Hematopoietic multipotent progenitor cell treated with erythropoietin and hydrocortisone succinate and interleukin-3 and kit ligand, for 6 days (in vitro differentiated cells): ENCODE measurements around the gene RFC4.
"Not testable (repeated sequence)": the region's sequence is repeated elsewhere in the genome, so short reads cannot be mapped to it uniquely, and the experiment has no call there.

Experiments used
- DNase-seq: peaks from one replicate; pipeline ENCODE4 v3.0.0-alpha.2; 2015

Gene RFC4

DNA sequence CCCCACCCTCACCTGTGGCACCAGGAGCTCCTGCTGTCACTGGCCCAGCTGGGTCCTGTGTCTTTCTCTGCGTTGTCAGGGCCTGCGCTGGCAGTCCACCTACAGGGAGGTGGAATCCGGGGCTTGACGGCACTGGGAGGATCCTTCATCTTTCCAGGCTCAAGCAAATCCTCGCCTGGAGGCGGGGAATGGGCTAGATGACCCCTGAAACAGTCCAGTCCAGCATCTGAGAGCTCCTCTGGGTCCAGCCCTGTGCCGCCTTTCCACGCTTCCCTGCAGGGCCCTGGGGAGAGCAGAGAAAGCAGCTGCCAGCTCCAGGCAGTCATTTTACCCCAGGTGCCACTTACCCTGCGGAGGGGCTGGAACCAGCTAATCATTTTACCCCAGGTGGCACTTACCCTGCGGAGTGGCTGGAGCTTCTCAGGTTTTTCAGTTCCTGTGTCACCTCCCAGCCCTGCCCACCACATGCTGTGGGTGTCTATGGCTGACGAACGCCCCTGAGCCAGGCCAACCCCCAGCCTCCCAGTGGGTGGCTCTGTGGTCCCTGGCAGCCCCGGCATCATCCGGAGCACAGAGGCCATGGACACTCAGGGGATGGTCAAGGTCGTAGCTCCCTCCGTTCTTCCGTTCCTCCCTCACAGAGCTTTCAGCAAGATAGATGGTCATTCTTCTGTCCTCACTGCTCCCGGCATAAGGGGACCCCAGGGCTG, 18.3 kb upstream of the RFC4 start:
- no peak for DNase-seq

DNA sequence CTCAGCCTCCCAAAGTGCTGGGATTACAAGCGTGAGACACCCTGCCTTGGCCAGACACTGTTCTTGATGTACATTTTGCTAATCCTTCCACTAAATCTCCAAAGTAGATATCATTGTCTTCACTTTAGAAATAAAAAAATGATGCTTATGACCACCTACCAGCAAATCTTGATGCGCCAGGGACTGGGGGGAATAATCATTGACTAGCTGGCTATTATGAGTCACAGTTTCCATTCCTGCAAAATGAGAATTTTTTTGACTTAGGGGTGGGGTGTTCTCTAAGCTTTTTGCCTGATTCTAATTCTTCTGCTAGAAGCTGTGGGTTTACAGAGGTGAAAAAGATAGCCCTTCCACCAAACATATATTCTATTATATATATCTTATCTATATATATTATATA, 17.1 kb upstream of the RFC4 start:
- DNase-seq: peak; percentile 51

DNA sequence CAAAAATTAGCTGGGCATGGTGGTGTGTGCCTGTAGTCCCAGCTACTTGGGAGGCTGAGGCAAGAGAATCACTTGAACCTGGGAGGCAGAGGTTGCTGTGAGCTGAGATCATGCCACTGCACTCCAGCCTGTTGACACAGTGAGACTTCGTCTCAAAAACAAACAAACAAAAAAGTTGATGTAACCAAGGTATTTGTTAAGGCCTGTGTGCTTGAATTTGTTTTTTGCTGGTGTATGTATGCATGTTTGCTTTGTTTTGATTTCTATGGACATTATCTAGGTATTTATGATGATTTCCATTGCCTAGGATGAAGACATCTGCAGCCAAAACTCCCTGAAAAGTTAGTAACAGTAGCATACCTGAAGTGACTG, 16.1 kb upstream of the RFC4 start:
- DNase-seq: not testable (repeated sequence)

DNA sequence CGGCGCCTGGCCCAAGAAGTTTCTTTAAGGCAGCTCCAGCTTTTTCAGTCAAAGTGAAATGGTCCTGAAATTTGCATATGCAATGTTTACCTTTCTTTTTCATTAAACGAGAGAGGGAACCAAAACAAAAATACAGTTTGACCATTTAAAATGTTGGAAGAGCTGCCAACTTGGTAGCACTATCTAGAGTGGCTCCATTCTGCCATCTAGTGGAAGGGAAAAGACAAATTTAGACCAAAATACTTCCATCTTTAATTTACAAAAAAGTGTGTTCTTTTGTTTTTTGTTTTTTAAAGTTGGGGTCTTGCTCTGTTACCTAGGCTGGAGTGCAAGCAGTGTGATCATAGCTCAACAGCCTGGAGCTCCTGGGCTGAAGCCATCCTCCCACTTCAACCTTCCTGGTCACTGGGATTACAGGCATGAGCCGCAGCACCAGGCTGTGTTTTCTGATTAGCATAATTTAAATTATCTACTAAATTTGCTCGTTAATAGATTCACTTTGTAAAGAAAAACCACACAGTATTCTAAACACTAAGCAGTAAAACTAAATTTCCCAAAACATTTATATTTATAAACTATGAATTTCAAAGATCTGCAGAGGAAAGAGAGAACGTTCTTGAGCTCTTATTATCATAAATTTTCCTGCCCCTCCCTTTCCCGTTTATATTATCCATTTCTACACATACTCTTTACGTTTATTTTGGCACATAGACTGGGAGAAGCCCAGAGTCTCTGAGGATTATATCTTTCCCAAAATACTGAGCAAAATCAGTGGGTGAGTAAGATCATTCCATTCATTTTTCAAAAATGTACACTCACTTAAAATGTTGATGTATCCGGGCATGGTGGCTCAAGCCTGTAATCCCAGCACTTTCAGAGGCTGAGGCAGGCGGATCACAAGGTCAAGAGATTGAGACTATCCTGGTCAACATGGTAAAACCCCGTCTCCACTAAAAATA, 15.4 kb upstream of the RFC4 start:
- DNase-seq: peak; percentile 90

DNA sequence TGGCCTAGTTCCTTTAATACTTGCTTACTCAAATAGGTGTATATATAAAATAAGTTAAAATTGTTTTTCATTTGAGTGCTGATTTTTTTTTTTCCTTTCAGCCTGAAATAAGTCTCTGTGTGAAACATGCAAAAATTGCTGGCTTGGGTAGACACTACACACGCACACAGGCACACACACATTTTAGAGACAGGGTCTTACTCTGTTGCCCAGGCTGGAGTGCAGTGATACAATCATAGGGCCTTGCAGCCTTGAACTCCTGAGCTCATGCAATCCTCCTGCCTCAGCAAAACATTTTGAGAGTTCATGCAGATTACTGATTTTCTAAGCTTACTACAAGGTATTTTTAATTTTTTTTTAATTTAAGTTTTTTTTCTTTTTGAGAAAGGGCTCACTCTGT, 12.7 kb upstream of the RFC4 start:
- DNase-seq: no peak

DNA sequence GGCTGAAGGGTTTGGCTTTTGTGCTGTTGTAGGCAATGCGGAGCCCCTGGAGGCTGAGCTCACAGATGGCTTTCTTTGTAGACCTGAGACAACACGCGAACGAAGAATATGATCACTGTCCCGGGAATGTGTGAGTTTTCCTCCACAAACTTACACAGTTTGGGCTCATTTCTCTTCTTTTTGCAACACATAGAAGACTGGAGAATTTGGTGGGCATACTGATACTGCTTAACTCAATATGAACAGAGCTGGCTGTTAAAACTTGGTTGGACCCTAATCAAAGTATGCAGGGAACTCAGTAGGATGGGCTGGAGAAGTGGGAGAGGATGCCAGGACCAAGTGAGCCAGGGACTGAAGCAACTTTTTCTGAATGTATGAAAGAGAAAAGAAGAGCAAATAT, 12.2 kb upstream of the RFC4 start:
- DNase-seq: no peak

DNA sequence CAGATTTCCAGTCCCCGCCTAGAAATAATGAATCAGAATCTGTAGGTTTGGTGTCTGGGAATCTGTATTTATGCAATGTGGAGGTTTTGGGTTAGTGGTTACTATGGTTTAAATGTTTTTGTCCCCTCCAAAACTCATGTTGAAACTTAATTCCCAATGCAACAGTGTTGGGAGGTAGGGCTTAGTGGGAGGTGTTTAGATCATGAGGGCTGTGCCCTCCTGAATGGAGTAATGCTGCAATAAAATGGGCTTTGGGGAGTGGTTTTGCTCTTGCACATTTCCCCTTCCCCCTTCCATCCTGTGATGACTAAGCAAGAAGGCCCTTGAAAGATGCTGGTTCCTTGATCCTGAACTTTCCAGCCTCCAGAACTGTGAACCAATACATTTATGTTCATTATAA, 9.2 kb upstream of the RFC4 start:
- DNase-seq: peak; percentile 37

DNA sequence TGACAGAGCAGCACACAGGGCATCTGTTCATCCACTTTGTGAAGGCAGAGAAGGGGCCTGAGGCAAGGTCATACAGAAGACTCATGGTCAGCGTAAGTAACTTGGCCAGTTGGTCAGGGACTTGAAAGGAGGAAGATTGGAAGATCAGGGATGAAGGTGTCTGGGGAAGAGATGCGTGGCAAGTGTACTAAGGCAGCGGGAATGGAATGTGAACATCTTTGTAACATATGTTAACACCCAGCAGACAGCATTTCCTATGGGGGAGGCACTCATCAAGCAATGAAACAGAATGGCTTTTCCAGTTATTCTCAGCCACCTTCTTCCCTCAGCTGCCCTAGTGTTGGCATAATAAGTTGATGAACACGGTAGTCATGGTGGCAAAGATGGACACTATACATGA, 7.8 kb upstream of the RFC4 start:
- no peak for DNase-seq

DNA sequence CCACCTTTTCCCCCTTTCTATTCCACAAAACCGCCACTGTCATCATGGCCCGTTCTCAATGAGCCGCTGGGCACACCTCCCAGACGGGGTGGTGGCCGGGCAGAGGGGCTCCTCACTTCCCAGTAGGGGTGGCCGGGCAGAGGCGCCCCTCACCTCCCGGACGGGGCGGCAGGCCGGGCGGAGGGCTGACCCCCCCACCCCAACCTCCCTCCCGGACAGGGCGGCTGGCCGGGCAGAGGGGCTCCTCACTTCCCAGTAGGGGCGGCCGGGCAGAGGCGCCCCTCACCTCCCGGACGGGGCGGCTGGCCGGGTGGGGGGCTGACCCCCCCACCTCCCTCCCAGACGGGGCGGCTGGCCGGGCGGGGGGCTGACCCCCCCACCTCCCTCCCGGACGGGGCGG, 5.0 kb upstream of the RFC4 start:
- not testable (repeated sequence) for DNase-seq

DNA sequence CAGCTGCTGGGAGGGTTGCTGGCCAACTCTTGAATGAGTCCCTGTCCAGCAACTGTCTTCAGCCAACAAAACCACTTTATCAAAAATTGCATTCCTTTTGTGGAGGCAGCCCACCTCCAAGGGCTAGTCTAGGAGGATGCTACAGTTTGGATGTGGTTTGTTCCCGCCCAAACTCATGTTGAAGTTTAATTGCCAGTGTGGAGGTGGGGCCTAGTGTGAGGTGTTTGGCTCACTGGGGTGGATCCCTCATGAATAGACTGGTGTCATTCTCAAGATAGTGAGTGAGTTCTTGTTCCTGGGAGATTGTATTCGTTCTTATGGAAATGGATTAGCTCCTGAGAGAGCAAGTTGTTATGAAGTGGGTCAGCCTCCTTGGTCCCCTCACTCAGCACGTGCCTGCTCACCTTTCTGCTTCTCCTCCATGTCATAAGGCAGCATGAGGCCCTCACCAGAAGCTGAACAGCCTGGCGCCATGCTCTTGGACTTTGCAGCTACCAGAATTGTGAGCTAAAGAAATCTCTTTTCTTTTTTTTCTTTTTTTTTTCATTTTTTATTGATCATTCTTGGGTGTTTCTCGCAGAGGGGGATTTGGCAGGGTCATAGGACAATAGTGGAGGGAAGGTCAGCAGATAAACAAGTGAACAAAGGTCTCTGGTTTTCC, 4.2 kb upstream of the RFC4 start:
- DNase-seq: peak; percentile 80

DNA sequence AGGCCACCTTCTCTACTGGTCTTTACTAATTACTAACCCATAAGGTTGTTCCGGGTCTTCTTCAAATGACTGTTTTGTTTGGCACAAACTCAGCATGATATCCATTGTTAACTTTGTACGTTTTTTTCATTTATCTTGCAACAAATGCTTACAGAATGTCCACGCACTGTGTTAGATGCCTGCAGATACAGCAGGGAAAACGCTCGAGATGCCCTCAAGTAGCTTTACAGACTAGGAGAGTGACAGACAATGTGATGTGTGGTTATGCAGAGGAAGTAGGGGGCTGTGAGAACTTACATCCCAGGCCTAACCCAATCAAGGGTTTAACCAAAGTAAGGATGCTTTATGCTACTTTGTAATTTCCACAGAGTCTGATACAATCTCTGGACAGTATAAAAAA, 949 bp upstream of the RFC4 start:
- DNase-seq: peak; percentile 56

DNA sequence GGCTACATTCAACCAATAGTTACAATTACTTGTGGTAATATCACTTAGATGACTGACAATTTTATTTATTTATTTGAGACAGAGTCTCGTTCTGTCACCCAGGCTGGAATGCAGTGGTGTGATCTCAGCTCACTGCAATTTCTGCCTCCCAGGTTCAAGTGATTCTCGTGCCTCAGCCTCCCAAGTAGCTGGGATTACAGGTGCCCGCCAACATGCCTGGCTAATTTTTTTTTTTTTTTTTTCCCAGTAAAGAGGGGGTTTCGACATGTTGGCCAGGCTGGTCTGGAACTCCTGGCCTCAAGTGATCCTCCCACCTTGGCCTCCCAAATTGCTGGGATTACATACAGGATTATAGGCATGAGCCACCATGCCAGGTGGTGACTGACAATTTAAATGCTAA, 2.8 kb downstream of the RFC4 start:
- not testable (repeated sequence) for DNase-seq

DNA sequence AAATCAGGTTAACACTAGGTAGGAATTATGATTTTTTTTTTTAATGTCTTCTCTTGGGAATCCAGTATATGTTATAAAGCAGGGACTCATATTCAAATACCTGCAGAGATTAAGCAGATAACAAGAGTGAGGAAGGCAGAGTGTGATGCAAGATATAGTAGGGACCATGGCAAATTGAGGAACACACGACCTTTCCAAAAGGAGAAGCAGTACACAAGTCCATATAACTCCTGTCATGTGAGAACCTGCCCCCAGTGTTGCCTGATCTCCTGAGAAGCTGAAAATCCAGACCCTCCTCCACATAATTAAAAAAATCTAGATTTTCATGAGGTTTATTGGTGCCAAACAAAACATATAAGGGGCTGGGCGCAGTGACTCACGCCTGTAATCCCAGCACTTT, 3.6 kb downstream of the RFC4 start:
- DNase-seq: no peak

DNA sequence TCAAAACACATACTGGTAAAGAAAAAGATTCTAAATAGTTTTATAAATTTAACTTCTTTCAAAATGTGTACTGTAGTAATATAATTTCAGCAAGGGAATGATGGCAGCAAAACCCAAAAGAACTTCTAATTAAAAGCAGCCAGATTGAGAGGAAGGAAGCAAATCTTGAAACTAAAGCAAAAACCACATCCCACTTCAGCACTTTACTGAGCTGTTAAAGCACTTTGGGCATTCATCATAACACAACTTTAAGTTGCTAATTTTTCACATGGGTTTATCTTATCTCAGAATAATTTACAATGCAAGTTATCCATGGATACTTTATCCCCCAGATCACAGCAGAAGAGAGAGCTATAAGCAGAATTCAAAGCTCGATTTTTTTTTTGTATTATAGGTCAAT, 6.0 kb downstream of the RFC4 start:
- no peak for DNase-seq

DNA sequence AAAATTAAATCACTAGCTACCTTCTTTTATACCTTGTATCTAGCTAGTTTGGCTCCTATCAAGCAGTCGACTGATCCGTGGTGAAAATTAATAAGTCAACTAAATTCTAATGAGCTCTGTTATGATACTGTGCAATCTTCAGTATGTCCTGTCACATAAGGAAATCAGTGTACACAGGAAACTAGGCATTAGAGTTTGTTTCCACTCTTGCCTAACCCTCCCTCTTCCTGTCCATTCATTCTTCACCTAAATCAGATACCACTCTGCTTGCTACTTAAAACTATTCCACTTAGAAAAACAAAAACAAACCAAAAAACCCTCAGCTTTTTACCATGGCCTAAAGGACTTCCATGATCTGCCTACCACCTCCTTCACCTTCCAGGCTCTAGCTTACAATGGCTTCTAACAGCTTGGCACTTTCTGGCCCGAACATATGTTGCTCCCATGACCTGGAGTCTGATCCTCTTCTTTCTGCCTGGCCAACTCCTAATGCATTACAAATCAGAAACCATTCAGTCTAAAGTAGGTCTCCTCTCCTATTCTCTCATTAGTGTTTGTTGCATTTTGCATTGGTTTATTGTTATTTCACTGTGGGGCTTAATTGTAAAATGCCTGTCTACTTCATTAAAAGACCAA, 7.9 kb downstream of the RFC4 start:
- no peak for DNase-seq

DNA sequence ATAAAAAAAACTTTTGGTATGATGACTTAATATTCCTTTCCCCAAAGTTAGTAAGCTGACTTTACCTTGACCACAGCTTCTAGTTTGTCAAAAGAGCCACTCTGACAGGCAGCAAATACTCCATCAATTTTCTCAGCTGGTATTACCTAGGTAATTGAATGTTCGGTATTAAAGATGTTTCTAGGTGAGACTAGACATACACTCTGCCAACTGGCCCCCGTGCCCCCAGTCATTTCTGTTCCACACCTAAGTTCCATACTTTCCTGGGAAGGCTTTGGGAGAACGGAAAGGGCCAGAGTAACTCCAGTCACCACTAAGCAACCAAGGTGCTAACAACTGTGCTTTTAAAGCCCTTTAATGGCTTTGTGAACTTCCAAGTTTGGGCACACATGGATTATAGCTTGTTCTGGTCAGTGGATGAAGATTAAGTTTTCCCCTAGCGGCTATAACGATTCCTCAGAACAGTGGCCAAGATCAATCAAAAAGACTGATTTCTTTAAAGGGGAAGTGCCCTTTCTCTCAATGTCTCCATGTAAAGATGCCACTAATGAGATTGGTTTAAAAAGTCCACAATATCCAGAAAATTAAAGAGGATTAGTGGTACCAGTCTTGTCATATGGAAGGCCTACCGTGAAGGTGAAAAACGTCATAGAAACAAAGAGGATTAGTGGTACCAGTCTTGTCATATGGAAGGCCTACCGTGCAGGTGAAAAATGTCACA, 15.9 kb downstream of the RFC4 start:
- DNase-seq: peak; percentile 69

DNA sequence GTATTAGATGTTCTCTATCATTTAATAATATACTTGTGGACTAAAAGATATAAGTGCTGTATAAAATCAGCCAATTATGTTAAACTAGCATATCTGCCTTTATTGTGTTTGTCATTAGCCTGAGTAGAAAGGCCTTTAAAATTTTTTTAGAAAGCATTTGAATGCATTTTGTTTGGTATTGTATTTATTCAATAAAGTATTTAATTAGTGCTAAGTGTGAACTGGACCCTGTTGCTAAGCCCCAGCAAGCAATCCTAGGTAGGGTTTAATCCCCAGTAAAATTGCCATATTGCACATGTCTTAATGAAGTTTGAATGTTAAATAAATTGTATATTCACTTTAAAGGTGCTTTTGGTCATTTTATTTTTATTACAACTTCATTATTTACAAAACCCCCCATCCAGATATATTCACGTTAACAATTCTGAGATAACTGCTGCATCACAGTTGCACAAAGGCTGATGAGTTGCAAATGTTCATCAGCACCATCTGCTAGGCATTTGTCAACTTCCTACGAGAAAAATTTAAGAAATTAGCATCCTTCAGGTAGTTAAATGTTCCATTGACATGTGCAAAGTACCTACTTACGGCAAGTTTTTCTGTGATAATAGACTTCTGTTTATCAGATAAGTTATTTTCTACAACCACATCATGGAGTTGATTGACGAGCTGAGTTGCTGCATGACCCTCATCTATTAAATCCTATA, 16.6 kb downstream of the RFC4 start:
- peak; percentile 56 for DNase-seq

DNA sequence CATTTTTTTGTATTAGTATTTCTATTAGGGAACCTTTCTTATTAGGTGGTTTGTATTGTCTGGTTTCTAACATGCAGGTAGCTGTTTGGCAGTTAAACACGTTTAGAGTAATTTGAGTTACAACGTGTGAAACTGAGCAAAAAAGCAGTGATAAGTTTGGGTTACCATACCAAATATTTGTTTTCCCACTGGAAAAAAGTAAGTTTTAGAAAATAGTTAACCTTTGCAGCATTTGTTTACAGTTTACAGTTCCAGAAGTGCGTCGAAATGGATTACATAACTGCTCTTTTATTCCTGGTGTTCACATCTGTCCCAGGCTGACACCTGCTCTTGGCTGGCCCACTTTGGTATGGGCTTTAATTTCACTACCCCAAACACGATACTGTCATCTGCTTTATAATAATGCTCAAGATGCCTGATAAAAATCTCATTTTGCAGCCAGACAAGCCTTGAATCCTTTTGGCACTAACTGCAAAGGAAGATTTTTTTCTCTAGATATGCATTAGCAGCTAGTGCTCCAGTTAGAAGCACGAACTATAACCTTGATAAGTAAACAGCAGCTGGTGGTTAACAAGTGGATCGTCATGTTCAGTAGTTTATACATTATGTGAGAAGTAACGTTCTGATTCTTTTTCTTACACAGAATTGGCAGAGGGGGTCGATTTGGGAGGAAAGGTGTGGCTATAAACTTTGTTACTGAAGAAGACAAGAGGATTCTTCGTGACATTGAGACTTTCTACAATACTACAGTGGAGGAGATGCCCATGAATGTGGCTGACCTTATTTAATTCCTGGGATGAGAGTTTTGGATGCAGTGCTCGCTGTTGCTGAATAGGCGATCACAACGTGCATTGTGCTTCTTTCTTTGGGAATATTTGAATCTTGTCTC, 17.6 kb downstream of the RFC4 start:
- peak; percentile 51 for DNase-seq

DNA sequence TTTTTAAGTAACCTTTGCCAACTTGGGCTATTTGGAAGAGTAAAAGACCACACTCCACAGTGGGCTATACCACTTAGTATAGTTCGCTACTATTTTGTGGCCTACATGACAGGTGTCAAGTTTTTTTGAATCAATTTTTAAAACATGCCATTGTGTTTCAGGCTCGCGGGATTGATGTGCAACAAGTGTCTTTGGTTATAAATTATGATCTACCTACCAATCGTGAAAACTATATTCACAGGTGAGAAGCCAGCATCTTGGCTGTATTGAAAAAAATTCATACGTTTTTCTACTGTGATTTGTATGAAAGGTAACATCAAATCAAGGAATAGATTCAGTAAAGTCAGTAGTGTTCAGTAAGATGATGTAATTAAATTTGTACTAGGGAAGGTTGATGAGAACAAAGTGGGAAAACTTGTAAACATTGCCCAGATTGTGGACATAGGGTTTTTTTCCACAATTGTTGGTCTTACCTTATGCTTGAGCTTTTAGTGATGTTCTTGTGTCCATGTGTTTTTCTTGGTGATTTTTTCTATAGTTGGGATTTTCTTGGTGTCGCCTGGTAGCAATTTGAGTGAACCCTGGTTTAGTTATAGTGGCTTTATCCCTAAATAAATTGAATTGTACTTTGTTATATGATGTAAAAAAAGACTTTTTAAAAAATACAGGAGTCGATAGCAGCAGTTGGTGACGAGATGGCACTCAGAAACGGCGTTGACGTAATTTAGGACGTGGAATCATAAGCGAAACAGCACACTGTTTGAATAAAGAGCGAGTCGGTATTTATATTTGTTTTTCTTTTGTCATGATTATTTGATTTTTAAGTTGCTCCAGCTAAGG, 18.4 kb downstream of the RFC4 start:
- DNase-seq: no peak

DNA sequence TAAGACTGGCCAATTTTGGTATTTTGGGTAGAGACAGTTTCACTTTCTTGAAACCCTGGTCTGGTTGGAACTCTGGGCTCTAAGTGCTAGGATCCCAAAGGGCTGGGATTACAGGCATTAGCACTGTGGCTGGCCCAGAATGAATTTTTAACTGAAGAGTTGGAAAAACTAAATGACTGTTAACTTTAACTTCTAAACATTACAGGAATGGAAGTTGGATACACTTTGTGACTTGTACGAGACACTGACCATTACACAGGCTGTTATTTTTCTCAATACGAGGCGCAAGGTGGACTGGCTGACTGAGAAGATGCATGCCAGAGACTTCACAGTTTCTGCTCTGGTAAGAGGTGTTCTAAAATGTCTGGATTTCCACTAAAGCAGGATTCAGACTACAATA, 19.4 kb downstream of the RFC4 start:
- DNase-seq: peak; percentile 12
